NT2/D1 (cell line): ENCODE results near the gene ABCA13.

Experiments used
- YY1 ChIP-seq: IDR thresholded peaks from 2 replicates; pipeline ENCODE4 v1.6.1; 2011; ENCODE audit not compliant: insufficient read length, insufficient read depth
- ZNF274 ChIP-seq: IDR thresholded peaks from 2 replicates; pipeline ENCODE4 v1.6.1; 2011; ENCODE audit warnings: mild to moderate bottlenecking, low read depth, low read length

DNA sequence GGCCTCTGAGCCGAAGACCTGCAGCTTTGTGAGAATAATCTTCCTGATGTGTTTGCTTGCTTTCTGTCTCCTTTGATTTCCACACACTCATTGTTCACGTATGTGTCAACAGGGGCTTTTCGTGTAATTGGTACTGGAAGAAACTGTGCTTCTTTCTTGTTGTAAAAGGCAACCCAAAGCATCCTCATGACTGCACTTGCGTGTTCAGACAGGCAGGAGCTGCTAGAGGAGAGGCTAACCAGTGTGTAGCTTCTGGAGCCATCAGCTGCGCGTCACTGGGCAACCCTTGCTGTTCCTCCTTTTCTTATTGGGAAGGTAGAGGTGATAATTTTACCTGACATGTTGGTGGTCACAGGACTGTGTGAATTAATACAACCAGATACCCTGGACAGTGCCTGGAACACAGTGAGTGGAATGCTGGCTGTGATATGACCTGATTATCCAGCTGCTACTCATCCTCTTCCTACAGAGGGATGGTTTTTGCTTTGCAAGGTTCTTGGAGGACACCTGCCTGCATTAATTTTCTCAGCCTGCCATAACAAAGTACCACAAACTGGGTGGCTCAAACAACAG lies 213.0 kb downstream of the ABCA13 start:
- TF ChIP-seq ZNF274: no peak
- no peak for TF ChIP-seq YY1
